Kidney epithelial cell (primary cell): ENCODE data around the gene CENPP. TPM values are rescaled to one million over a fixed set of nuclear protein-coding genes. Genes with fewer than 3 reads are reported as not detected.

Experiments used
- DNase-seq: peaks from one replicate; pipeline ENCODE4 v3.0.0-alpha.2; 2010; ENCODE audit warnings: low read depth
- H3K27me3 ChIP-seq: 2 replicates; pipeline ENCODE4 v1.6.0; 2011; ENCODE audit warnings: low read length; ENCODE audit not compliant: control insufficient read depth, insufficient read depth
- H3K36me3 ChIP-seq: 2 replicates; pipeline ENCODE4 v1.5.1; 2011; ENCODE audit warnings: low read length; ENCODE audit not compliant: control insufficient read depth, insufficient read depth
- H3K4me3 ChIP-seq: 2 replicates; pipeline ENCODE4 v1.5.1; 2011; ENCODE audit warnings: low read depth, mild to moderate bottlenecking, control low read depth, low read length
- CTCF ChIP-seq: IDR thresholded peaks from 2 replicates; pipeline ENCODE4 v1.5.1; 2011; ENCODE audit warnings: mild to moderate bottlenecking, moderate library complexity, low read length, control low read depth, inconsistent platforms; ENCODE audit not compliant: insufficient read depth, poor library complexity, severe bottlenecking
- total RNA-seq: library from RNA; depleted of rRNA; stranded (reverse); fragments of >200 nt; gene quantifications from 2 replicates; pipeline ENCODE4 v1.2.3, GENCODE V29; 2015

CENPP gene
- total RNA-seq, 1 donor from 2014 or later, result 1.4 TPM

GRCh38 chr9:92350740-92351133 is 25.0 kb downstream of the CENPP start:
- no peak for TF ChIP-seq CTCF
- no peaks in the 10 kb centered on the region for H3K27me3 ChIP-seq
- DNase-seq, result no peak
- no peak overlapping the region for H3K4me3 ChIP-seq
- no peaks in the 10 kb centered on the region for H3K36me3 ChIP-seq

- no peaks in the 10 kb centered on the region for H3K36me3 ChIP-seq
- no peaks in the 10 kb centered on the region for H3K27me3 ChIP-seq
- no peak for DNase-seq
- no peak overlapping the region for H3K4me3 ChIP-seq
- TF ChIP-seq CTCF, result no peak
Observed at GRCh38 chr9:92353051-92353450, 27.3 kb downstream of the CENPP start.

- TF ChIP-seq CTCF, result no peak
- Histone ChIP-seq H3K36me3 (no peaks in the 10 kb centered on the region), H3K27me3 (no peaks in the 10 kb centered on the region), H3K4me3 (no peak overlapping the region)
- DNase-seq, result no peak
Observed at GRCh38 chr9:92359394-92359995, 33.7 kb downstream of the CENPP start.

GRCh38 chr9:92360083-92360482 is 34.3 kb downstream of the CENPP start:
- no peak overlapping the region for H3K4me3 ChIP-seq
- no peak for TF ChIP-seq CTCF
- H3K27me3 ChIP-seq, result no peaks in the 10 kb centered on the region
- no peaks in the 10 kb centered on the region for H3K36me3 ChIP-seq
- no peak for DNase-seq

- no peaks in the 10 kb centered on the region for H3K27me3 ChIP-seq
- no peaks in the 10 kb centered on the region for H3K36me3 ChIP-seq
- H3K4me3 ChIP-seq, result no peak overlapping the region
- TF ChIP-seq CTCF, result no peak
- DNase-seq, result no peak
Observed at GRCh38 chr9:92369075-92369474, 43.3 kb downstream of the CENPP start.

- Histone ChIP-seq H3K4me3 (no peak overlapping the region), H3K27me3 (no peaks in the 10 kb centered on the region), H3K36me3 (no peaks in the 10 kb centered on the region)
- no peak for TF ChIP-seq CTCF
- DNase-seq, result no peak
Observed at GRCh38 chr9:92373167-92373566, 47.4 kb downstream of the CENPP start.
